PC-3 (cell line): ENCODE results near the gene LHX5.

Experiments
- CTCF ChIP-seq: fragments of 300-600 bp; sonication (generic); conservative IDR thresholded peaks from 2 replicates; pipeline ENCODE4 v1.5.1; 2017; ENCODE audit warnings: antibody characterized with exemption, low read depth, mild to moderate bottlenecking, low read length
- EZH2 ChIP-seq: fragments of 300-600 bp; sonication (generic); IDR thresholded peaks from one replicate; pipeline ENCODE4 v1.6.1; 2017; ENCODE audit warnings: antibody characterized with exemption, mild to moderate bottlenecking, low read length; ENCODE audit not compliant: unreplicated experiment
- EZH2phosphoT487 ChIP-seq: fragments of 300-600 bp; sonication (generic); IDR thresholded peaks from 2 replicates; pipeline ENCODE4 v1.6.1; 2018; ENCODE audit warnings: mild to moderate bottlenecking, antibody characterized with exemption, low read length, borderline replicate concordance

- TF ChIP-seq EZH2phosphoT487 (no peak), CTCF (no peak), EZH2 (no peak)
Observed at GRCh38 chr12:113440947-113441782, 30.5 kb downstream of the LHX5 start.
